Karpas-422 (cell line): ENCODE results near the gene RELCH. TPM values are rescaled to one million over a fixed set of nuclear protein-coding genes. Genes with fewer than 3 reads are reported as not detected.

Experiments used
- DNase-seq: peaks from one replicate; pipeline ENCODE4 v3.0.0-alpha.2; 2015
- H2AFZ ChIP-seq: fragments of 200-600 bp; sonication (generic); 2 replicates; pipeline ENCODE4 v1.6.1; 2014; ENCODE audit warnings: antibody characterized with exemption, low read length, mixed read lengths
- H3K27ac ChIP-seq: fragments of 200-600 bp; sonication (generic); 2 replicates; pipeline ENCODE4 v1.5.1; 2014; ENCODE audit warnings: mild to moderate bottlenecking, low read length, moderate library complexity
- H3K27me3 ChIP-seq: fragments of 200-600 bp; sonication (generic); 2 replicates; pipeline ENCODE4 v1.6.1; 2014; ENCODE audit warnings: low read length, mixed read lengths
- H3K36me3 ChIP-seq: fragments of 200-600 bp; sonication (generic); 2 replicates; pipeline ENCODE4 v1.6.1; 2014; ENCODE audit warnings: low read length, mixed read lengths; ENCODE audit not compliant: insufficient read depth
- H3K4me1 ChIP-seq: fragments of 200-600 bp; sonication (generic); 2 replicates; pipeline ENCODE4 v1.6.1; 2014; ENCODE audit warnings: mild to moderate bottlenecking, low read length, mixed read lengths
- H3K4me2 ChIP-seq: fragments of 200-600 bp; sonication (generic); 2 replicates; pipeline ENCODE4 v1.6.1; 2014; ENCODE audit warnings: low read length, low read depth, mild to moderate bottlenecking; ENCODE audit not compliant: poor library complexity, severe bottlenecking
- H3K4me3 ChIP-seq: fragments of 200-600 bp; sonication (generic); 2 replicates; pipeline ENCODE4 v1.5.1; 2014; ENCODE audit warnings: mild to moderate bottlenecking, antibody characterized with exemption, low read length, mixed read lengths
- H3K79me2 ChIP-seq: fragments of 200-600 bp; sonication (generic); 2 replicates; pipeline ENCODE4 v1.6.1; 2014; ENCODE audit warnings: mild to moderate bottlenecking, low read length, mixed read lengths
- H3K9ac ChIP-seq: fragments of 200-600 bp; sonication (generic); 2 replicates; pipeline ENCODE4 v1.6.0; 2014; ENCODE audit warnings: low read length
- H3K9me2 ChIP-seq: fragments of 200-600 bp; sonication (generic), shearing (Covaris generic); replicated peaks from 2 replicates; pipeline ENCODE4 v1.6.0; 2014; ENCODE audit warnings: mild to moderate bottlenecking, low read length, moderate library complexity; ENCODE audit not compliant: insufficient read depth
- H3K9me3 ChIP-seq: fragments of 300-700, 200-600 bp; sonication (generic); 2 replicates; pipeline ENCODE4 v1.6.1; 2014; ENCODE audit warnings: low read length, mixed read lengths
- H4K20me1 ChIP-seq: fragments of 200-600 bp; sonication (generic); 2 replicates; pipeline ENCODE4 v1.6.1; 2014; ENCODE audit warnings: mild to moderate bottlenecking, antibody characterized with exemption, low read length, low read depth; ENCODE audit not compliant: insufficient read depth
- total RNA-seq: library from RNA; depleted of rRNA; stranded (reverse); fragments of >200 nt; shearing (Covaris generic); gene quantifications from 2 replicates; pipeline ENCODE4 v1.2.3, GENCODE V29; 2014; ENCODE audit warnings: low replicate concordance

RELCH gene
- total RNA-seq, 1 experiment from 2014 or later, result 91.9 TPM

DNA sequence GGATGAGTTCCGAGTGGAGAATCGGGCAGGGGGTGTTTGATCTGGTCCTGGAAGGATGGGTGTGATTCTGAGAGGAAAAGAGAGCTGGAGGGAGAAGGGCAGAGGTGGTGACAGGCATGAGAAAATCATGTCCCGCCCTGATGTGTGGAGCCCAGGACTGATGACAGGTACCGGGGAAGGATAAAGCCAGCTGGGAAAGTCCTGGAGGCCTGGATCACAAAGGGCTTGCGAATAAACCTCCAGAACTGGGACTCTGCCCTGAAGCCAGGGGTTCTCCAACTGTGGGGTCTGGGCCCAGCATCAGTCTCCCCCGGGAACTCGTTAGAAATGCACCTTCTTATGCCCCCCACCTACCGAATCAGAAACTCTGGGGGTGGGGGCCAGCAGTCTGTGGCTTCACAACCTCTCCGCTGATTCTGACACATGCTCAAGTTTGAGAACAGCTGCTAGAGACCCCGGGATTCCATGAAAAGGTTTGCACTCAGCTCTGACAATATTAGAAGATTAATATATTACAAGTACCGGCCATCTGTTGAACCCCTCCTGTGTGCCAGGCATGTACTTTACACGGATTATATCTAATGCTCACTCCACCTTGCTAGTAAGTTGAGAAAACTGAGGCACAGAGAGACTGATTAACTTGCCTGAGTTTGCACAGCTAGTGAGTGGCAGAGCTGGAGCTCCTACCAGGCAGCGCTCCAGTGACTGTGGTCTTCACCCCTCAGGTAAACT, 146.1 kb downstream of the RELCH start:
- Histone ChIP-seq H3K9ac (no peak overlapping the region), H3K27me3 (no peaks in the 10 kb centered on the region), H3K9me2 (no peaks in the 10 kb centered on the region), H3K79me2 (no peaks in the 10 kb centered on the region), H3K27ac (no peak overlapping the region), H4K20me1 (no peaks in the 10 kb centered on the region), H3K4me2 (no peak overlapping the region), H3K36me3 (no peaks in the 10 kb centered on the region), H2AFZ (no peak overlapping the region), H3K9me3 (no peaks in the 10 kb centered on the region), H3K4me3 (no peak overlapping the region), H3K4me1 (peaks cover 2% of the 10 kb centered on the region; the same call in 1 of the 2 replicates)
- no peak for DNase-seq

DNA sequence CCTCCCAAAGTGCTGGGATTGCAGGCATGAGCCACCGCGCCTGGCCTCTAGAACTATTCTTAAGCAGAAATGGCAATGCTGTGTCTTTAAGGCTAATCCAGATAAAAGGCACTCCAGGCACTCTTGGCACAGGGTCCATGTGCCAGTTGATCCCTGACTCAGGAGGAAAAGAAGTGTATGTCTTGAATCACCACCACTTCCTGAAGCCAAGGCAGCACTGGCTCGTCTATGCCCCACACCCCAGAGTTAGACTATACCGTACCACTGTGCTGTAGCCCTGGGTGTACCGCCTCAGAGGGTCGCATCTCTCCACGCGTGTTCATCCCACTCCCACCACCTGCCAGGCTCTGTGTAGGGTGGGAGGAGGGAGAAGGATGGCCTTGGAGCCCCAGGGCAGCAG, 147.1 kb downstream of the RELCH start:
- Histone ChIP-seq H3K4me3 (no peak overlapping the region), H3K27ac (no peak overlapping the region), H4K20me1 (no peaks in the 10 kb centered on the region), H3K36me3 (no peaks in the 10 kb centered on the region), H3K9me3 (no peaks in the 10 kb centered on the region), H3K27me3 (no peaks in the 10 kb centered on the region), H3K79me2 (no peaks in the 10 kb centered on the region), H3K9me2 (no peaks in the 10 kb centered on the region), H3K9ac (no peak overlapping the region), H3K4me1 (peaks cover 2% of the 10 kb centered on the region; the same call in 1 of the 2 replicates), H2AFZ (no peak overlapping the region), H3K4me2 (no peak overlapping the region)
- DNase-seq, result no peak

DNA sequence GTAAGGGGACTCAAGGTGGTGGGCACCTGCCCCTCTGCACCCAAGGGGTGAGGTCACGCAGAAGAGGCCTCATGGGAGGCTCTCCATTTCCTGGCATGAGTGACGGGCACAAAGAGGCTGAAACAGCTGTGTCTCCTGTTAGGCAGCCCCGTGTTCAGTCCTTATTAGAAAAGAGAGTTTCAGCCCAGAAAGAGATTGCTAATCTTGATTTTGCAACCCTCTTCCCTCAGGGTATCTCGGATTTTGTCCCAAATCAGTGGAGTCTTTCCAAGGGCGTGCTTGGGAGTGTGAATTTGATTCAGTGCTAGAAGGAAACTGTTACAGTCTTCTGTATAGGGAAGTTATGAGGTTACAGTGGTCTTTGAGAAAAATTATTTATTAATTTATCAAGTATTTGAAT, 148.4 kb downstream of the RELCH start:
- Histone ChIP-seq H3K27ac (no peak overlapping the region), H3K79me2 (no peaks in the 10 kb centered on the region), H3K36me3 (no peaks in the 10 kb centered on the region), H3K4me2 (no peak overlapping the region), H3K9ac (no peak overlapping the region), H3K9me2 (no peaks in the 10 kb centered on the region), H2AFZ (no peak overlapping the region), H3K9me3 (no peaks in the 10 kb centered on the region), H3K4me1 (peaks cover 2% of the 10 kb centered on the region; the same call in 1 of the 2 replicates), H3K4me3 (no peak overlapping the region), H4K20me1 (no peaks in the 10 kb centered on the region), H3K27me3 (no peaks in the 10 kb centered on the region)
- DNase-seq, result no peak

- Histone ChIP-seq H3K27me3 (no peaks in the 10 kb centered on the region), H3K4me1 (peaks cover 2% of the 10 kb centered on the region; the same call in 1 of the 2 replicates), H3K79me2 (no peaks in the 10 kb centered on the region), H3K9ac (no peak overlapping the region), H2AFZ (no peak overlapping the region), H3K4me3 (no peak overlapping the region), H4K20me1 (no peaks in the 10 kb centered on the region), H3K4me2 (no peak overlapping the region), H3K9me2 (no peaks in the 10 kb centered on the region), H3K9me3 (no peaks in the 10 kb centered on the region), H3K27ac (no peak overlapping the region), H3K36me3 (no peaks in the 10 kb centered on the region)
- no peak for DNase-seq
Measured at GRCh38 chr18:62336618-62337017, 149.6 kb downstream of the RELCH start.

- no peak overlapping the region for H3K9ac ChIP-seq
- no peaks in the 10 kb centered on the region for H3K79me2 ChIP-seq
- no peak for DNase-seq
- no peak overlapping the region for H3K4me2 ChIP-seq
- no peaks in the 10 kb centered on the region for H3K9me3 ChIP-seq
- no peak overlapping the region for H3K4me3 ChIP-seq
- H3K4me1 ChIP-seq, result peaks cover 2% of the 10 kb centered on the region; the same call in 1 of the 2 replicates
- H3K36me3 ChIP-seq, result no peaks in the 10 kb centered on the region
- H3K9me2 ChIP-seq, result no peaks in the 10 kb centered on the region
- no peak overlapping the region for H3K27ac ChIP-seq
- H2AFZ ChIP-seq, result no peak overlapping the region
- no peaks in the 10 kb centered on the region for H4K20me1 ChIP-seq
- H3K27me3 ChIP-seq, result no peaks in the 10 kb centered on the region
Measured at GRCh38 chr18:62337336-62337735, 150.3 kb downstream of the RELCH start.

DNA sequence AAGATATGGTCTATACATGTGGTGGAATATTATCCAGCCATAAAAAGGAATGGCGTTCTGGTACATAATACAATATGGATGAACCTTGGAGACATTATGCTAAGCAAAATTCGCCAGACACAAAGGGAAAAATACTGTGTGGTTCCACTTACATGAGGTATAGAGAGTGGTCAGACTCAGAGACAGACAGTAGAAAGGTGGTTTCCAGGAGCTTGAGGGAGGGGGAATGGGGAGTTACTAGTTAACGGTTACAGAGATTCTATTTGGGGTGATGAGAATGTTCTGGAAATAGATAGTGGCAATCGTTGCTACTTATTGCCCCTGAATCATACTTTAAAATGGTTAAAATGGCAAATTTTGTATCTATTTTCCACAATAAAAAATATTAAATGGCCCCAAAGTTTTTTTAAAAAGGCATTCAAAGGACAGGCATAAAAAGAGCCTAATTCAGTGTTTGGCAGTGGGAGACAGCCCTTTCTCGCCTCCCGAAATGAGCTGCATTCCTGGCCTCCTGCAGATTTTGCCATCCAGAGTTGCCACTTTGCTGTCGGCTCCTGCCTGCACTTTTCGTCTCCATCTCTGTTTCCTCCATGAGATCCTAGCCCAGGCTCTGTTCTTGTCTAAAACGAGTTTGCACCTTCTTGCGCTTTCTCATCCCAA, 151.5 kb downstream of the RELCH start:
- H3K4me3 ChIP-seq, result no peak overlapping the region
- no peaks in the 10 kb centered on the region for H3K36me3 ChIP-seq
- H3K9me2 ChIP-seq, result no peaks in the 10 kb centered on the region
- H3K4me1 ChIP-seq, result peaks cover 2% of the 10 kb centered on the region; the same call in 1 of the 2 replicates
- no peaks in the 10 kb centered on the region for H3K9me3 ChIP-seq
- no peaks in the 10 kb centered on the region for H3K27me3 ChIP-seq
- H4K20me1 ChIP-seq, result no peaks in the 10 kb centered on the region
- no peak overlapping the region for H3K9ac ChIP-seq
- no peak overlapping the region for H3K4me2 ChIP-seq
- no peak overlapping the region for H3K27ac ChIP-seq
- no peak for DNase-seq
- H2AFZ ChIP-seq, result no peak overlapping the region
- H3K79me2 ChIP-seq, result no peaks in the 10 kb centered on the region

- Histone ChIP-seq H3K4me2 (no peak overlapping the region), H3K79me2 (no peaks in the 10 kb centered on the region), H3K36me3 (no peaks in the 10 kb centered on the region), H3K4me3 (no peak overlapping the region), H3K4me1 (peaks cover 2% of the 10 kb centered on the region; the same call in 1 of the 2 replicates), H3K27ac (no peak overlapping the region), H4K20me1 (no peaks in the 10 kb centered on the region), H2AFZ (no peak overlapping the region), H3K9me2 (no peaks in the 10 kb centered on the region), H3K9ac (no peak overlapping the region), H3K27me3 (no peaks in the 10 kb centered on the region), H3K9me3 (no peaks in the 10 kb centered on the region)
- DNase-seq, result no peak
Measured at GRCh38 chr18:62339106-62339988, 152.3 kb downstream of the RELCH start.

DNA sequence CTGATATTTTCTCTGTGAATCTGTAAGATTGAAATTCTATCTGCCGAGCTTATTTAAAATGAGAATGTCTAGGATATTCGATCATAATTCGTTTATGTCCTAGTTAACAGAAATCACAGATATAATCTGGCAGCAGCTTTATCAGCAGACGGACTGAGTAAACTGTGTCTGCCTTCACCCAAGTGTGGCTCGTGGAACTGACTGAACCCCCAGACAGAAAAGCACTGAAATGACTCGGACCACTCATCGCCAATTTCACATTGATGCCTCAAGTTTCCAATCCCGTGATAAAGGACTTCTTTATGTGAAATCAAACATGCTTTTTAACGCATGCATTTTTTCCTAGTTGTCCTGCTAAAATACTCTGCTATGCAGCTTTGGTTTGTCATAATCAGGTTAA, 153.9 kb downstream of the RELCH start:
- Histone ChIP-seq H3K27me3 (no peaks in the 10 kb centered on the region), H3K27ac (no peak overlapping the region), H2AFZ (no peak overlapping the region)

More for the DNA sequence above, 153.9 kb downstream of the RELCH start:
- no peaks in the 10 kb centered on the region for H3K9me3 ChIP-seq
- H3K4me2 ChIP-seq, result no peak overlapping the region
- H3K4me3 ChIP-seq, result no peak overlapping the region
- no peaks in the 10 kb centered on the region for H3K79me2 ChIP-seq
- no peaks in the 10 kb centered on the region for H4K20me1 ChIP-seq
- H3K4me1 ChIP-seq, result no peaks in the 10 kb centered on the region
- no peaks in the 10 kb centered on the region for H3K9me2 ChIP-seq
- no peak for DNase-seq
- no peak overlapping the region for H3K9ac ChIP-seq
- no peaks in the 10 kb centered on the region for H3K36me3 ChIP-seq
